ENCODE results near the gene CCDC88C. TPM values are rescaled to one million over a fixed set of nuclear protein-coding genes. Genes with fewer than 3 reads are reported as not detected.

The CCDC88C gene
- total RNA-seq, 1 experiment from 2014 or later, result 64.8 TPM

DNA sequence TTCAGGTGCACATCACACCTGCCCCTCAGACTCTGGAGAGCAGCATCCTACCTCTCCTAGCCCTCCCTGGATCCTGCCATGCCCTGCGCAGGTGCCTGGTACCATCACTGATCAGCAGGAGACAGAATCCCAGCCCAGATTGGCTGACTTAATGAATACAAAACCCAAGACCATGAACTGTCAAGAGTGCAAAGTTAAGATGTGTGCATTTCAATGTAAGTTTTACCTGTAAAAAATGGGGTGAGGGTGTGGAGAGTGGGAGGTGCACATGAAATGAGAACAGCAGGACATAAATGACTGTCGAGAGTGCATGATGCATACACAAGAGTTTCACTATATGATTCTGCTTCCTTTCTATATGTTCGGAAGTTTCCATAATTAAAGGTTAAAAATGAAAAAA, 115.2 kb downstream of the CCDC88C start:
- CTCF ChIA-PET, result interaction anchor here (1.4 kb wide), 1 partner anchor 21 kb away, joined by 6 read pairs; no protein-coding TSS in a partner anchor

DNA sequence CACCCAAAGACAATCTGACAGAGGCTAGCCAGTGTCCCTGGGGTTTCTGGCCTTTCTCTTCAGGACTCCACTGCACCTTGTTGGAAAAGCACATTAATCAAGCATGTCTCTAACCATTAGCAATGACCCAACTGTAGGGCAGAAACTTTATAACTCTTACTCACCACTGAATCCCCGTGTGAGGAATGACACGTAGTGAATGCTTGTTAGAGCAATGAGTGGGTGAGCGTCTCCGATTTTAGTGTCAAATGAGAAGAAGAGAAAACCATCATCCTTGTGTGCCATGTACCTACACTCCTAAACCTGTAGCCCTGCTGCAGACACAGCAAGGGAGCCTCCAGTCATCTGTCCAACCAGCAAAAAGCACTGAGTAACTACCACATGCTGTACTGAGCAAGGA, 116.7 kb downstream of the CCDC88C start:
- ChIA-PET CTCF (interaction anchor here (0.8 kb wide), 1 partner anchor 22 kb away, joined by 3 read pairs; no protein-coding TSS in a partner anchor), POLR2A (no interaction called here)
- ATAC-seq, result no peak
- Mint-ChIP-seq H3K27me3 (ENCODE audit: low read depth) (no peaks in the 10 kb centered on the region; the same call in 1 of the 2 replicates), H3K27ac (peak overlapping the region; percentile 56; the same call in 1 of the 2 replicates), H3K4me3 (no peak overlapping the region), H3K4me1 (peaks cover 30% of the 10 kb centered on the region), H3K36me3 (peaks cover 64% of the 10 kb centered on the region), H3K9me3 (no peaks in the 10 kb centered on the region)
- DNase-seq (ENCODE audit: low spot score), result no peak
- TF ChIP-seq FOXJ3 (CRISPR knock-in tag; IDR thresholded peaks at IDR 0.05; ENCODE audit: borderline replicate concordance) (no peak), IRF2 (CRISPR knock-in tag; IDR thresholded peaks at IDR 0.05; ENCODE audit: borderline replicate concordance, low read depth) (no peak), NFATC4 (CRISPR knock-in tag; IDR thresholded peaks at IDR 0.05) (no peak), NFYB (CRISPR knock-in tag; conservative IDR thresholded peaks at IDR 0.05; ENCODE audit: low read depth) (no peak)
- TF ChIP-seq, protein P1, sequence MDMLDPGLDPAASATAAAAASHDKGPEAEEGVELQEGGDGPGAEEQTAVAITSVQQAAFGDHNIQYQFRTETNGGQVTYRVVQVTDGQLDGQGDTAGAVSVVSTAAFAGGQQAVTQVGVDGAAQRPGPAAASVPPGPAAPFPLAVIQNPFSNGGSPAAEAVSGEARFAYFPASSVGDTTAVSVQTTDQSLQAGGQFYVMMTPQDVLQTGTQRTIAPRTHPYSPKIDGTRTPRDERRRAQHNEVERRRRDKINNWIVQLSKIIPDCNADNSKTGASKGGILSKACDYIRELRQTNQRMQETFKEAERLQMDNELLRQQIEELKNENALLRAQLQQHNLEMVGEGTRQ (CRISPR knock-in tag; IDR thresholded peaks at IDR 0.05), result no peak
- TF ChIP-seq, protein P2, sequence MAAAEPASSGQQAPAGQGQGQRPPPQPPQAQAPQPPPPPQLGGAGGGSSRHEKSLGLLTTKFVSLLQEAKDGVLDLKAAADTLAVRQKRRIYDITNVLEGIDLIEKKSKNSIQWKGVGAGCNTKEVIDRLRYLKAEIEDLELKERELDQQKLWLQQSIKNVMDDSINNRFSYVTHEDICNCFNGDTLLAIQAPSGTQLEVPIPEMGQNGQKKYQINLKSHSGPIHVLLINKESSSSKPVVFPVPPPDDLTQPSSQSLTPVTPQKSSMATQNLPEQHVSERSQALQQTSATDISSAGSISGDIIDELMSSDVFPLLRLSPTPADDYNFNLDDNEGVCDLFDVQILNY (CRISPR knock-in tag; IDR thresholded peaks at IDR 0.05), result no peak

More for the DNA sequence above, 115.2 kb downstream of the CCDC88C start:
- no peaks in the 10 kb centered on the region for H3K9me3 Mint-ChIP-seq
- ATAC-seq (no peak), DNase-seq (ENCODE audit: low spot score) (no peak)
- H3K4me3 Mint-ChIP-seq, result no peak overlapping the region
- H3K27ac Mint-ChIP-seq, result no peak overlapping the region
- peaks cover 62% of the 10 kb centered on the region for H3K36me3 Mint-ChIP-seq
- POLR2A ChIA-PET, result no interaction called here
- H3K4me1 Mint-ChIP-seq, result peaks cover 44% of the 10 kb centered on the region
- H3K27me3 Mint-ChIP-seq (ENCODE audit: low read depth), result no peaks in the 10 kb centered on the region; the same call in 1 of the 2 replicates
- TF ChIP-seq ZNF263 (CRISPR knock-in tag; IDR thresholded peaks at IDR 0.05; ENCODE audit: low read depth), result no peak
- no peak for TF ChIP-seq ZNF671 (CRISPR knock-in tag; IDR thresholded peaks at IDR 0.05)
- no peak for TF ChIP-seq OVOL2 (CRISPR knock-in tag; IDR thresholded peaks at IDR 0.05; ENCODE audit: borderline replicate concordance)
- TF ChIP-seq SMAD3 (CRISPR knock-in tag; IDR thresholded peaks at IDR 0.05; ENCODE audit: borderline replicate concordance), result no peak

DNA sequence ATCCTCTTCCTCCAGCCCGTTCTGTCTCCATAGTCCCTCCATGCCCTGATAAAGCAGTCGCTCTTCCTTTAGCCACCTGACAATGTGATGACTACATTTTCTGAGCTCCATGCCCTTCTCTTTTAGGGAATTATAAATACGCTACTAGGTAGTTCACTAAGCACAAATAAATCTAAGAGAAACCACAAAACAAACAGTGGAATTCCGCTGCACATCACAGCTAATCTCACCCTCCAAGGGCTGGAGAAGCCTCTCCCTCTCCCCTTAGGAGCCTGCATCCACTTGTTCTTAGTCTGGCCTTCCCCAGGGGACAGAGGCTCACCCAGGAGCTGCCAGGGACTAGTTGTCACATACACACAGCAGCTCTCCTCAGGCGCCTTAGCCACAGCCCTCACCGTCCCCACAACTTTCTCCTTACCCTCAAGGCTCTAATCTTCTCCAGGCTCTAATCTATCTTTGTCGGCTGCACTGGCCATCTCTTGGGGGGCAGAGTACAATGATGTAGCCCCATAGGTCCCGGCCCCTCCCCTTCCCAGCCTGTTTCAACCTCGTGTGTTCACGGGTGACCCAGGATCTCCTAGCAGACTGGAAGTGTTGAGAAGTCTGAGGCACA, 117.2 kb downstream of the CCDC88C start:
- no peak for TF ChIP-seq ZNF416 (CRISPR knock-in tag; IDR thresholded peaks at IDR 0.05)
- TF ChIP-seq FOXP1 (CRISPR knock-in tag; IDR thresholded peaks at IDR 0.05; ENCODE audit: borderline replicate concordance), result no peak
- no peak for TF ChIP-seq MYBL2 (CRISPR knock-in tag; IDR thresholded peaks at IDR 0.05)
- TF ChIP-seq ESRRA (CRISPR knock-in tag; IDR thresholded peaks at IDR 0.05; ENCODE audit: borderline replicate concordance), result no peak
- TF ChIP-seq, protein P3, sequence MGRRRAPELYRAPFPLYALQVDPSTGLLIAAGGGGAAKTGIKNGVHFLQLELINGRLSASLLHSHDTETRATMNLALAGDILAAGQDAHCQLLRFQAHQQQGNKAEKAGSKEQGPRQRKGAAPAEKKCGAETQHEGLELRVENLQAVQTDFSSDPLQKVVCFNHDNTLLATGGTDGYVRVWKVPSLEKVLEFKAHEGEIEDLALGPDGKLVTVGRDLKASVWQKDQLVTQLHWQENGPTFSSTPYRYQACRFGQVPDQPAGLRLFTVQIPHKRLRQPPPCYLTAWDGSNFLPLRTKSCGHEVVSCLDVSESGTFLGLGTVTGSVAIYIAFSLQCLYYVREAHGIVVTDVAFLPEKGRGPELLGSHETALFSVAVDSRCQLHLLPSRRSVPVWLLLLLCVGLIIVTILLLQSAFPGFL (CRISPR knock-in tag; IDR thresholded peaks at IDR 0.05; ENCODE audit: borderline replicate concordance), result no peak
- TF ChIP-seq, protein P4, sequence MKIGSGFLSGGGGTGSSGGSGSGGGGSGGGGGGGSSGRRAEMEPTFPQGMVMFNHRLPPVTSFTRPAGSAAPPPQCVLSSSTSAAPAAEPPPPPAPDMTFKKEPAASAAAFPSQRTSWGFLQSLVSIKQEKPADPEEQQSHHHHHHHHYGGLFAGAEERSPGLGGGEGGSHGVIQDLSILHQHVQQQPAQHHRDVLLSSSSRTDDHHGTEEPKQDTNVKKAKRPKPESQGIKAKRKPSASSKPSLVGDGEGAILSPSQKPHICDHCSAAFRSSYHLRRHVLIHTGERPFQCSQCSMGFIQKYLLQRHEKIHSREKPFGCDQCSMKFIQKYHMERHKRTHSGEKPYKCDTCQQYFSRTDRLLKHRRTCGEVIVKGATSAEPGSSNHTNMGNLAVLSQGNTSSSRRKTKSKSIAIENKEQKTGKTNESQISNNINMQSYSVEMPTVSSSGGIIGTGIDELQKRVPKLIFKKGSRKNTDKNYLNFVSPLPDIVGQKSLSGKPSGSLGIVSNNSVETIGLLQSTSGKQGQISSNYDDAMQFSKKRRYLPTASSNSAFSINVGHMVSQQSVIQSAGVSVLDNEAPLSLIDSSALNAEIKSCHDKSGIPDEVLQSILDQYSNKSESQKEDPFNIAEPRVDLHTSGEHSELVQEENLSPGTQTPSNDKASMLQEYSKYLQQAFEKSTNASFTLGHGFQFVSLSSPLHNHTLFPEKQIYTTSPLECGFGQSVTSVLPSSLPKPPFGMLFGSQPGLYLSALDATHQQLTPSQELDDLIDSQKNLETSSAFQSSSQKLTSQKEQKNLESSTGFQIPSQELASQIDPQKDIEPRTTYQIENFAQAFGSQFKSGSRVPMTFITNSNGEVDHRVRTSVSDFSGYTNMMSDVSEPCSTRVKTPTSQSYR (CRISPR knock-in tag; IDR thresholded peaks at IDR 0.05), result no peak
- TF ChIP-seq, protein P5, sequence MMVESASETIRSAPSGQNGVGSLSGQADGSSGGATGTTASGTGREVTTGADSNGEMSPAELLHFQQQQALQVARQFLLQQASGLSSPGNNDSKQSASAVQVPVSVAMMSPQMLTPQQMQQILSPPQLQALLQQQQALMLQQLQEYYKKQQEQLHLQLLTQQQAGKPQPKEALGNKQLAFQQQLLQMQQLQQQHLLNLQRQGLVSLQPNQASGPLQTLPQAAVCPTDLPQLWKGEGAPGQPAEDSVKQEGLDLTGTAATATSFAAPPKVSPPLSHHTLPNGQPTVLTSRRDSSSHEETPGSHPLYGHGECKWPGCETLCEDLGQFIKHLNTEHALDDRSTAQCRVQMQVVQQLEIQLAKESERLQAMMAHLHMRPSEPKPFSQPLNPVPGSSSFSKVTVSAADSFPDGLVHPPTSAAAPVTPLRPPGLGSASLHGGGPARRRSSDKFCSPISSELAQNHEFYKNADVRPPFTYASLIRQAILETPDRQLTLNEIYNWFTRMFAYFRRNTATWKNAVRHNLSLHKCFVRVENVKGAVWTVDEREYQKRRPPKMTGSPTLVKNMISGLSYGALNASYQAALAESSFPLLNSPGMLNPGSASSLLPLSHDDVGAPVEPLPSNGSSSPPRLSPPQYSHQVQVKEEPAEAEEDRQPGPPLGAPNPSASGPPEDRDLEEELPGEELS (CRISPR knock-in tag; IDR thresholded peaks at IDR 0.05), result no peak
- Mint-ChIP-seq H3K4me3 (no peak overlapping the region), H3K4me1 (peaks cover 24% of the 10 kb centered on the region), H3K27me3 (ENCODE audit: low read depth) (no peaks in the 10 kb centered on the region; the same call in 1 of the 2 replicates), H3K9me3 (no peaks in the 10 kb centered on the region), H3K36me3 (peaks cover 66% of the 10 kb centered on the region), H3K27ac (no peak overlapping the region)
- CTCF ChIA-PET, result interaction anchor here (0.8 to 1.4 kb wide), 2 partner anchors 14 to 23 kb away, joined by 3 to 13 read pairs; no protein-coding TSS in a partner anchor
- ATAC-seq, result no peak
- no peak for DNase-seq (ENCODE audit: low spot score)
- POLR2A ChIA-PET, result no interaction called here
